ENCODE data around the gene TLX2. TPM values are rescaled to one million over a fixed set of nuclear protein-coding genes. Genes with fewer than 3 reads are reported as not detected.

Gene TLX2
- total and polyA plus RNA-seq, 7 donors: 1.0 to 2.5 (median 1.6) TPM; not detected in 2

DNA sequence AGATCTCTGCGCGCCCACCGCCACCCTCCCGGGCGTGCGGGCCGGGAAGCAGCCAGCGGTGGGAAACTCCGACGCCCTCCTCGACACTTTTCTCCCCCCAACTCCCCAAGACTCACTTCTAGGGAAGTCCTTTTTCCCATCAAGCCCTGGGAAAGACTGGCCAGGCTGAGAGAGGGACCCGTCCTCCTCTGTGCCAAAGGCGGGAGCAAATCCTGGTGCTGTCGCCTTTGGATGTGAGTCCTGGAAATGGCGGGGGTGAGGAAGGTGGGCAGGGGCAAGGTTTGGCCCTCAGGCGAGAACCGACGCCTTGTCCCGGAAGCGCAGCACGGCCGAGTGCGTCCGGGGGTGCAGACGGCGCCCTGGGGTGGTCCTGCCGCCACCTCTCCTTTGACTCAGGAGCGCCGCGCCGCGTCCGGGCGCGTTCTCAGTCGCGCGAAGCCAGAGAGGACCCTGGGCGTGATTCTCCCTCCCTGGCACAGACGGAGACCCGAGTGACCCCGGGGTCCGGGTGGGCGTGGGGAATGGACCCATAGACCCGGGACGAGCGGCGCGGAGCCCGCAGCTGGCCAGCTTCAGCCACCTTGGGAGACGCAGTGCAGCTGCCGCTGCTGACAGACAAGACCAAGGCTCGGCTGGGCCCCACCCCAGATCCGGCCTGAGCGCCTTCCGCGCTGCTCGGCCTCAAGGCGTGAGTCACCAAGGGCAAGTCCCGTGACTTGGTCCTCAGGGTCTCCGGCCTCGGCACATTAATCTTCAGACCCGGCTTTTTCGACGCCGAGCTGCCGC is 11.3 kb upstream of the TLX2 start:
- H3K4me3 ChIP-seq: peak overlapping the region; percentile 26 to 56 (median 44)
- peaks cover 0 to 65% (median 55%) of the 10 kb centered on the region in 4 donors for H3K4me1 ChIP-seq
- H3K36me3 ChIP-seq: peaks cover 0 to 20% (median 12%) of the 10 kb centered on the region in 4 donors
- no peaks in the 10 kb centered on the region for H3K9me3 ChIP-seq
- H3K27ac ChIP-seq: peak overlapping the region; percentile 52 to 76 (median 70)
- 1 to 2% methylated on average over 67 of the region's 67 CpGs for WGBS, 2 donors
- intact Hi-C loops (cut with DNase I): no loop called here
- H3K27me3 ChIP-seq: peaks cover 47 to 90% (median 48%) of the 10 kb centered on the region in 3 donors
- TF ChIP-seq POLR2AphosphoS5 (IDR thresholded peaks at IDR 0.05) (peak; percentile 25 to 75 (median 67)), POLR2A (IDR thresholded peaks at IDR 0.05) (peak in 1 of 2 donors; percentile 42)
- TF ChIP-seq, protein P1, sequence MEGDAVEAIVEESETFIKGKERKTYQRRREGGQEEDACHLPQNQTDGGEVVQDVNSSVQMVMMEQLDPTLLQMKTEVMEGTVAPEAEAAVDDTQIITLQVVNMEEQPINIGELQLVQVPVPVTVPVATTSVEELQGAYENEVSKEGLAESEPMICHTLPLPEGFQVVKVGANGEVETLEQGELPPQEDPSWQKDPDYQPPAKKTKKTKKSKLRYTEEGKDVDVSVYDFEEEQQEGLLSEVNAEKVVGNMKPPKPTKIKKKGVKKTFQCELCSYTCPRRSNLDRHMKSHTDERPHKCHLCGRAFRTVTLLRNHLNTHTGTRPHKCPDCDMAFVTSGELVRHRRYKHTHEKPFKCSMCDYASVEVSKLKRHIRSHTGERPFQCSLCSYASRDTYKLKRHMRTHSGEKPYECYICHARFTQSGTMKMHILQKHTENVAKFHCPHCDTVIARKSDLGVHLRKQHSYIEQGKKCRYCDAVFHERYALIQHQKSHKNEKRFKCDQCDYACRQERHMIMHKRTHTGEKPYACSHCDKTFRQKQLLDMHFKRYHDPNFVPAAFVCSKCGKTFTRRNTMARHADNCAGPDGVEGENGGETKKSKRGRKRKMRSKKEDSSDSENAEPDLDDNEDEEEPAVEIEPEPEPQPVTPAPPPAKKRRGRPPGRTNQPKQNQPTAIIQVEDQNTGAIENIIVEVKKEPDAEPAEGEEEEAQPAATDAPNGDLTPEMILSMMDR (IDR thresholded peaks at IDR 0.05): no peak
- DNase-seq: peak; percentile 94

DNA sequence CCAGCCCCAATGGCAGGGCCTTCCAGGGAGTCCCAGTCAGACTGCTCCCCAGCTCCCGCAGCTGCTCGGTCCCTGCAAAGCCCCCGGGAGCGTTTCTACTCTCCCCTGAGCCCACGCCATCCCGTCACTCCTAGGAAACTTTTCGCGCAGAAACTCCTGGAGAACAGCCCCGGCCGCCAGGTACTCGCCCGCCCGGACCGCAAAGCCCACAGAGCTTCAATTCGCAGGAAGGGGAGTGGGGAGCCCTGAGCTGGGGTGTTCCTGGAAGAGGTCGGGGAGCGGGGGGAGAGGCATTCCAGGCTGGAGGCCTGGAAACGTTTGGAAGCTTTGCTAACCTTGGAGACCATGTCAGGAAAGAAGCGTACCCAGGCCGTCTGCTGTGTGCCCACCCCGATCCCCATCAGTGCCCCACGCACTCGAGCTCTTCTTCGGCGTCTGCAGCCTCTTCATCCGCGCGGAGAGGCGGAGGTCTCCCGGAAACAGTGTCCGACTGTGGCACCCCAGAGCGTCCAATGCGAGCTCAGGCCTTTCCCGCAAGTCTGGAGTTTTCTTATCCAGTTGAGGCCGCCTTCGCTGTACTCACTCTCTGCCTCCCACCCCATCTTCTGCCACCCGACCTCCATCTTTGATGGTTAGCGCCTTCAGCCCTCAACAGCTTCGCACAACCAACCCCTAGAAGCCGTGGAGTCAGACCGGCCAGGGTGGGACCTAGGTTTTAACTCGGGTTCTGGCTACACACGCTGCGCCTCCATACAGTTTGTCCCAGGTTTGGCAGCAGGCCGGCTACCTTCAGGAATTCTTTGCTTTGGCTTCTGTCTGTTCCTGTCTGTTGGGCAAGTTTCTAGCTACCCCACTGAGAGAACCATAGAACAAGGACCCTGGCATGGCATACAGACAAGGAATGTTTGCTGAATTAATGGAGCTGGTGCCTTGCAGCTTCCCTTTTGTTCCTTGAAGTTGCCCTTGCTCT is 10.5 kb upstream of the TLX2 start:
- intact Hi-C loops (cut with DNase I): no loop called here
- TF ChIP-seq EP300 (IDR thresholded peaks at IDR 0.05): no peak
- TF ChIP-seq, protein P1 (IDR thresholded peaks at IDR 0.05): no peak
- TF ChIP-seq POLR2A (IDR thresholded peaks at IDR 0.05): no peak
- TF ChIP-seq POLR2AphosphoS5 (IDR thresholded peaks at IDR 0.05): no peak
- 60 to 70% methylated on average over 45 of the region's 45 CpGs for WGBS, 2 donors
- Histone ChIP-seq H3K4me3 (peak overlapping the region; percentile 26 to 56 (median 44)), H3K9me3 (no peaks in the 10 kb centered on the region), H3K4me1 (peaks cover 0 to 62% (median 51%) of the 10 kb centered on the region in 4 donors), H3K27me3 (peaks cover 39 to 81% (median 39%) of the 10 kb centered on the region in 3 donors), H3K27ac (peak overlapping the region; percentile 52 to 76 (median 70)), H3K36me3 (peaks cover 0 to 20% (median 12%) of the 10 kb centered on the region in 4 donors)
- no peak for DNase-seq

DNA sequence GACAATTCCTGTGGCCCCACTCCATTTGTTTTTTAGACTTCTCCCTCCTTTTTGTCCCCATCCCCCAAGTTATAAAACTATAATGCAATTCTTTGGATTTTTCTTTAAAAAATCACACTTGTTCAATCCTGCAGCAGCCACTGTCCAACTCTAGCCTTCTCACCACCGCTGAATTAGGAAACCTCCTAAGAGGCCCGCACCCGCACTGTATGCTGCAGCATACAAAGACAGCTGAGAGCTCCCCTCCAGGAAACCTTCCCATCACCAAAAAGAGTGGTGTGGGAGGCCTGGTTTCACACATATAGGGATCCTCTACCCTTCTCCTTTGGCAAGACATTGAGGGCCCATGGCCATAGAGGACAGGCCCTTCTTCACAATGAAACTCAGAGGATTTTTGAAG is 9.7 kb upstream of the TLX2 start:
- TF ChIP-seq EP300 (IDR thresholded peaks at IDR 0.05) (no peak), POLR2AphosphoS5 (IDR thresholded peaks at IDR 0.05) (no peak), POLR2A (IDR thresholded peaks at IDR 0.05) (no peak)
- TF ChIP-seq, protein P1 (IDR thresholded peaks at IDR 0.05): no peak
- H3K4me1 ChIP-seq: peaks cover 0 to 54% (median 43%) of the 10 kb centered on the region in 4 donors
- no peaks in the 10 kb centered on the region for H3K9me3 ChIP-seq
- intact Hi-C loops (cut with DNase I): no loop called here
- WGBS, 2 donors: 96% methylated on average over 3 of the region's 3 CpGs
- H3K27me3 ChIP-seq: peaks cover 31 to 75% (median 31%) of the 10 kb centered on the region in 3 donors
- DNase-seq: no peak
- H3K36me3 ChIP-seq: peaks cover 0 to 20% (median 12%) of the 10 kb centered on the region in 4 donors
- peak overlapping the region in 2 of 4 donors; percentile 64 to 75 for H3K27ac ChIP-seq
- H3K4me3 ChIP-seq: peak overlapping the region in 1 of 4 donors; percentile 48

- TF ChIP-seq POLR2AphosphoS5 (IDR thresholded peaks at IDR 0.05): no peak
- no peak for TF ChIP-seq POLR2A (IDR thresholded peaks at IDR 0.05)
- TF ChIP-seq, protein P1 (IDR thresholded peaks at IDR 0.05): no peak
- TF ChIP-seq EP300 (IDR thresholded peaks at IDR 0.05): no peak
- Histone ChIP-seq H3K27ac (no peak overlapping the region), H3K4me1 (peaks cover 0 to 49% (median 40%) of the 10 kb centered on the region in 4 donors), H3K27me3 (peaks cover 22 to 75% (median 32%) of the 10 kb centered on the region in 3 donors), H3K9me3 (no peaks in the 10 kb centered on the region), H3K36me3 (peaks cover 0 to 20% (median 12%) of the 10 kb centered on the region in 4 donors), H3K4me3 (no peak overlapping the region)
- intact Hi-C loops (cut with DNase I): no loop called here
- 92 to 96% methylated on average over 14 of the region's 14 CpGs for WGBS, 2 donors
- no peak for DNase-seq
Observed at GRCh38 chr2:74505448-74506246, 8.6 kb upstream of the TLX2 start.

Measured in sigmoid colon (tissue), 7 donors.